H9 (cell line): ENCODE measurements around the gene CYBRD1. TPM values are rescaled to one million over a fixed set of nuclear protein-coding genes. Genes with fewer than 3 reads are reported as not detected.
"Not testable (repeated sequence)": the region's sequence is repeated elsewhere in the genome, so short reads cannot be mapped to it uniquely, and the experiment has no call there.

Experiments used
- DNase-seq: peaks from one replicate; pipeline ENCODE4 v3.0.0-alpha.2; 2017
- H2AFZ ChIP-seq: one replicate; pipeline ENCODE4 v1.6.1; 2013; ENCODE audit warnings: mild to moderate bottlenecking, low read length, control low read depth, moderate library complexity
- H2AK5ac ChIP-seq: 2 replicates; pipeline ENCODE4 v1.6.1; 2013; ENCODE audit warnings: low read length, control low read depth, mixed read lengths; ENCODE audit not compliant: insufficient read length
- H2BK120ac ChIP-seq: one replicate; pipeline ENCODE4 v1.6.1; 2013; ENCODE audit warnings: low read depth, mild to moderate bottlenecking, low read length, control low read depth, inconsistent platforms; ENCODE audit not compliant: poor library complexity, severe bottlenecking
- H2BK12ac ChIP-seq: 2 replicates; pipeline ENCODE4 v1.6.1; 2013; ENCODE audit warnings: low read length, control low read depth, mixed read lengths, low read depth; ENCODE audit not compliant: insufficient read length
- H2BK15ac ChIP-seq: 2 replicates; pipeline ENCODE4 v1.6.1; 2013; ENCODE audit warnings: low read depth, low read length, control low read depth
- H2BK20ac ChIP-seq: one replicate; pipeline ENCODE4 v1.6.1; 2013; ENCODE audit warnings: low read depth, mild to moderate bottlenecking, low read length, control low read depth, inconsistent platforms; ENCODE audit not compliant: poor library complexity, severe bottlenecking
- H2BK5ac ChIP-seq: 2 replicates; pipeline ENCODE4 v1.6.1; 2013; ENCODE audit warnings: low read length, control low read depth, mixed read lengths; ENCODE audit not compliant: insufficient read length
- H3K14ac ChIP-seq: 2 replicates; pipeline ENCODE4 v1.6.1; 2013; ENCODE audit warnings: low read length, control low read depth; ENCODE audit not compliant: insufficient read depth
- H3K18ac ChIP-seq: 2 replicates; pipeline ENCODE4 v1.6.1; 2013; ENCODE audit warnings: low read depth, mild to moderate bottlenecking, mixed read lengths, low read length, control low read depth; ENCODE audit not compliant: insufficient read length
- H3K23ac ChIP-seq: 2 replicates; pipeline ENCODE4 v1.6.1; 2013; ENCODE audit warnings: low read length, control low read depth, mixed read lengths, low read depth; ENCODE audit not compliant: insufficient read length
- H3K23me2 ChIP-seq: 2 replicates; pipeline ENCODE4 v1.6.1; 2013; ENCODE audit warnings: low read depth, mild to moderate bottlenecking, mixed read lengths, low read length, control low read depth; ENCODE audit not compliant: insufficient read length, poor library complexity, severe bottlenecking
- H3K27ac ChIP-seq: 2 replicates; pipeline ENCODE4 v1.5.1; 2013; ENCODE audit warnings: low read length, control low read depth, mixed read lengths, low read depth; ENCODE audit not compliant: insufficient read length
- H3K27me3 ChIP-seq: 2 replicates; pipeline ENCODE4 v1.6.1; 2013; ENCODE audit warnings: low read length, control low read depth, inconsistent platforms; ENCODE audit not compliant: insufficient read depth
- H3K4ac ChIP-seq: 2 replicates; pipeline ENCODE4 v1.6.1; 2013; ENCODE audit warnings: low read depth, mild to moderate bottlenecking, control low read depth, inconsistent platforms, low read length, moderate library complexity
- H3K4me1 ChIP-seq: 2 replicates; pipeline ENCODE4 v1.6.1; 2013; ENCODE audit warnings: low read length, control low read depth, inconsistent platforms; ENCODE audit not compliant: insufficient read depth
- H3K4me2 ChIP-seq: 2 replicates; pipeline ENCODE4 v1.6.1; 2013; ENCODE audit warnings: low read length, control low read depth, mixed read lengths; ENCODE audit not compliant: insufficient read length, insufficient read depth
- H3K56ac ChIP-seq: 2 replicates; pipeline ENCODE4 v1.6.1; 2013; ENCODE audit warnings: low read depth, mild to moderate bottlenecking, mixed read lengths, low read length, control low read depth; ENCODE audit not compliant: insufficient read length
- H3K79me1 ChIP-seq: 2 replicates; pipeline ENCODE4 v1.6.1; 2013; ENCODE audit warnings: low read depth, mild to moderate bottlenecking, moderate library complexity, low read length, control low read depth, inconsistent platforms; ENCODE audit not compliant: insufficient read depth, poor library complexity, severe bottlenecking
- H3K79me2 ChIP-seq: 2 replicates; pipeline ENCODE4 v1.6.1; 2013; ENCODE audit warnings: low read length, control low read depth, inconsistent platforms; ENCODE audit not compliant: insufficient read depth
- H3K9ac ChIP-seq: 2 replicates; pipeline ENCODE4 v1.6.1; 2013; ENCODE audit warnings: low read length, control low read depth, mixed read lengths; ENCODE audit not compliant: insufficient read length; ENCODE audit errors: extremely low read depth
- H3K9me3 ChIP-seq: one replicate; pipeline ENCODE4 v1.6.1; 2013; ENCODE audit warnings: low read depth, low read length, inconsistent platforms; ENCODE audit not compliant: control insufficient read depth
- H3T11ph ChIP-seq: one replicate; pipeline ENCODE4 v1.6.1; 2013; ENCODE audit warnings: mild to moderate bottlenecking, low read length, control low read depth, inconsistent platforms
- H4K20me1 ChIP-seq: one replicate; pipeline ENCODE4 v1.6.1; 2013; ENCODE audit not compliant: control insufficient read depth, insufficient read length, insufficient read depth
- H4K5ac ChIP-seq: 2 replicates; pipeline ENCODE4 v1.6.1; 2013; ENCODE audit warnings: low read depth, mild to moderate bottlenecking, mixed read lengths, low read length, control low read depth; ENCODE audit not compliant: insufficient read length
- H4K8ac ChIP-seq: replicated peaks from 2 replicates; pipeline ENCODE4 v1.6.1; 2013; ENCODE audit warnings: low read length, control low read depth, mixed read lengths, low read depth; ENCODE audit not compliant: insufficient read length
- H4K91ac ChIP-seq: 2 replicates; pipeline ENCODE4 v1.6.1; 2013; ENCODE audit warnings: low read depth, mild to moderate bottlenecking, moderate library complexity, mixed read lengths, low read length, control low read depth; ENCODE audit not compliant: insufficient read length
- H3K27ac Mint-ChIP-seq, 3 experiments: 2 replicates in 2 of 3; 3 replicates in 1 of 3; pipeline ENCODE4 v1.8.0; 2020 to 2021; ENCODE audit warnings: mixed read lengths in 3 of 3, mild to moderate bottlenecking in 1 of 3, moderate library complexity in 1 of 3
- H3K27me3 Mint-ChIP-seq: 2 replicates; pipeline ENCODE4 v1.8.0; 2021; ENCODE audit warnings: low read depth, mild to moderate bottlenecking, moderate library complexity, mixed read lengths
- H3K36me3 Mint-ChIP-seq, 3 experiments: 2 replicates in 2 of 3; 3 replicates in 1 of 3; pipeline ENCODE4 v1.8.0; 2020 to 2021; ENCODE audit warnings: low read depth in 3 of 3, mixed read lengths in 3 of 3; ENCODE audit not compliant: insufficient read depth in 1 of 3
- H3K4me1 Mint-ChIP-seq, 2 experiments: 2 replicates each; pipeline ENCODE4 v1.8.0; 2020; ENCODE audit warnings: mixed read lengths in 2 of 2
- H3K4me3 Mint-ChIP-seq, 2 experiments: 2 replicates in 1 of 2; 3 replicates in 1 of 2; pipeline ENCODE4 v1.8.0; 2020 to 2021; ENCODE audit warnings: mild to moderate bottlenecking in 2 of 2, mixed read lengths in 2 of 2, moderate library complexity in 1 of 2
- H3K9me3 Mint-ChIP-seq, 2 experiments: 2 replicates in 1 of 2; 3 replicates in 1 of 2; pipeline ENCODE4 v1.8.0; 2020; ENCODE audit warnings: mild to moderate bottlenecking in 2 of 2, mixed read lengths in 2 of 2, moderate library complexity in 1 of 2
- WGBS: extraction: QIAGEN DNeasy Blood & Tissue Kit; methylation state at CpG from one replicate; pipeline ENCODE4 v1.1.7; 2013; ENCODE audit warnings: missing lambda C conversion rate, low lambda C conversion rate, mixed read lengths; ENCODE audit not compliant: insufficient read length; ENCODE audit errors: extremely low coverage; 5-methylcytosine and 5-hydroxymethylcytosine counted together
- total RNA-seq: library from RNA; stranded (reverse); gene quantifications from 2 replicates; pipeline ENCODE4 v1.2.1, GENCODE V29; 2021
- TF ChIP-seq, protein P1 (sequence below): fragments of 200-600 bp; sonication (generic); conservative IDR thresholded peaks from 3 replicates; pipeline ENCODE4 v1.8.0; 2021; ENCODE audit warnings: antibody characterized with exemption, mild to moderate bottlenecking

CYBRD1 gene
- total RNA-seq, 1 experiment from 2014 or later, result 3.6 TPM

- Mint-ChIP-seq H3K36me3 (peaks cover 7 to 10% (median 7%) of the 10 kb centered on the region in 3 experiments), H3K9me3 (peaks cover 0 to 8% of the 10 kb centered on the region in 2 experiments; a peak in 2 of 5 replicates), H3K4me3 (no peak overlapping the region), H3K27ac (no peak overlapping the region), H3K27me3 (no peaks in the 10 kb centered on the region), H3K4me1 (no peaks in the 10 kb centered on the region)
- Histone ChIP-seq H2BK5ac (no peak overlapping the region), H4K20me1 (no peaks in the 10 kb centered on the region), H3K18ac (no peak overlapping the region), H3K27ac (no peak overlapping the region), H3K14ac (no peak overlapping the region), H4K8ac (no peak overlapping the region), H3K56ac (no peak overlapping the region), H2AFZ (no peak overlapping the region), H3K9me3 (no peaks in the 10 kb centered on the region), H3K79me2 (no peaks in the 10 kb centered on the region), H4K5ac (no peak overlapping the region), H3K4me2 (no peak overlapping the region), H3K9ac (no peak overlapping the region), H2BK20ac (no peak overlapping the region), H2BK12ac (no peak overlapping the region), H2BK15ac (no peak overlapping the region), H3K27me3 (no peaks in the 10 kb centered on the region), H2BK120ac (no peak overlapping the region), H2AK5ac (no peak overlapping the region), H3K23me2 (no peaks in the 10 kb centered on the region), H3K4me1 (no peaks in the 10 kb centered on the region), H4K91ac (no peak overlapping the region), H3K79me1 (no peaks in the 10 kb centered on the region), H3K23ac (no peak overlapping the region), H3T11ph (no peak overlapping the region), H3K4ac (no peak overlapping the region)
- WGBS, result no CpG with 5 or more reads among the region's 1 CpG
- no peak for DNase-seq
- TF ChIP-seq, protein P1, sequence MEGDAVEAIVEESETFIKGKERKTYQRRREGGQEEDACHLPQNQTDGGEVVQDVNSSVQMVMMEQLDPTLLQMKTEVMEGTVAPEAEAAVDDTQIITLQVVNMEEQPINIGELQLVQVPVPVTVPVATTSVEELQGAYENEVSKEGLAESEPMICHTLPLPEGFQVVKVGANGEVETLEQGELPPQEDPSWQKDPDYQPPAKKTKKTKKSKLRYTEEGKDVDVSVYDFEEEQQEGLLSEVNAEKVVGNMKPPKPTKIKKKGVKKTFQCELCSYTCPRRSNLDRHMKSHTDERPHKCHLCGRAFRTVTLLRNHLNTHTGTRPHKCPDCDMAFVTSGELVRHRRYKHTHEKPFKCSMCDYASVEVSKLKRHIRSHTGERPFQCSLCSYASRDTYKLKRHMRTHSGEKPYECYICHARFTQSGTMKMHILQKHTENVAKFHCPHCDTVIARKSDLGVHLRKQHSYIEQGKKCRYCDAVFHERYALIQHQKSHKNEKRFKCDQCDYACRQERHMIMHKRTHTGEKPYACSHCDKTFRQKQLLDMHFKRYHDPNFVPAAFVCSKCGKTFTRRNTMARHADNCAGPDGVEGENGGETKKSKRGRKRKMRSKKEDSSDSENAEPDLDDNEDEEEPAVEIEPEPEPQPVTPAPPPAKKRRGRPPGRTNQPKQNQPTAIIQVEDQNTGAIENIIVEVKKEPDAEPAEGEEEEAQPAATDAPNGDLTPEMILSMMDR, result no peak
Measured at GRCh38 chr2:171533331-171533730, 11.1 kb downstream of the CYBRD1 start.

DNA sequence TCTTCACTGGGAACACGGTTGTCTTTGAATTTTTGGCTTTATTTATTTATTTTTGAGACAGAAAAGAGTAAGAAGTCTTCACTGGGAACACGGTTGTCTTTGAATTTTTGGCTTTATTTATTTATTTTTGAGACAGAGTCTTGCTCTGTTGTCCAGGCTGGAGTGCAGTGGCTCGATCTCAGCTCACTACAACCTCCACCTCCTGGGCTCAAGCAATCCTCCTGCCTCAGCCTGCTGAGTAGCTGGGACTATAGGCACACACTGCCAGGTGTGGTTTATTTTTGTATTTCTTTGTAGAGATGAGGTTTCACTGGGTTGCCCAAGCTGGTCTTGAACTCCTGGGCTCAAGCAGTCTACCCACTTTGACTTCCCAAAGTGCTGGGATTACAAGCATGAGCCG, 13.3 kb downstream of the CYBRD1 start:
- not testable (repeated sequence) for H3K23me2 ChIP-seq, H3K9me3 ChIP-seq, DNase-seq, H4K20me1 ChIP-seq, H3K36me3 Mint-ChIP-seq, H2BK5ac ChIP-seq, H3K4me1 Mint-ChIP-seq, H3T11ph ChIP-seq, H3K4ac ChIP-seq, H3K27me3 Mint-ChIP-seq, H2BK12ac ChIP-seq, H4K8ac ChIP-seq, H3K27me3 ChIP-seq, H3K27ac ChIP-seq, H3K56ac ChIP-seq, H2BK20ac ChIP-seq, H3K9ac ChIP-seq, H4K5ac ChIP-seq, H4K91ac ChIP-seq, H2BK15ac ChIP-seq, H2BK120ac ChIP-seq, H3K4me1 ChIP-seq, H3K18ac ChIP-seq, H3K4me2 ChIP-seq, H2AK5ac ChIP-seq, H3K23ac ChIP-seq, H3K9me3 Mint-ChIP-seq, H3K79me1 ChIP-seq, H2AFZ ChIP-seq, H3K14ac ChIP-seq, H3K79me2 ChIP-seq, H3K27ac Mint-ChIP-seq, H3K4me3 Mint-ChIP-seq
- WGBS, result no CpG with 5 or more reads among the region's 4 CpGs
